Measurements from ENCODE around the gene HSPA12B. TPM values are rescaled to one million over a fixed set of nuclear protein-coding genes. Genes with fewer than 3 reads are reported as not detected.

Gene HSPA12B
- total and polyA plus RNA-seq, 7 donors = 4.0 to 9.7 (median 7.5) TPM

DNA sequence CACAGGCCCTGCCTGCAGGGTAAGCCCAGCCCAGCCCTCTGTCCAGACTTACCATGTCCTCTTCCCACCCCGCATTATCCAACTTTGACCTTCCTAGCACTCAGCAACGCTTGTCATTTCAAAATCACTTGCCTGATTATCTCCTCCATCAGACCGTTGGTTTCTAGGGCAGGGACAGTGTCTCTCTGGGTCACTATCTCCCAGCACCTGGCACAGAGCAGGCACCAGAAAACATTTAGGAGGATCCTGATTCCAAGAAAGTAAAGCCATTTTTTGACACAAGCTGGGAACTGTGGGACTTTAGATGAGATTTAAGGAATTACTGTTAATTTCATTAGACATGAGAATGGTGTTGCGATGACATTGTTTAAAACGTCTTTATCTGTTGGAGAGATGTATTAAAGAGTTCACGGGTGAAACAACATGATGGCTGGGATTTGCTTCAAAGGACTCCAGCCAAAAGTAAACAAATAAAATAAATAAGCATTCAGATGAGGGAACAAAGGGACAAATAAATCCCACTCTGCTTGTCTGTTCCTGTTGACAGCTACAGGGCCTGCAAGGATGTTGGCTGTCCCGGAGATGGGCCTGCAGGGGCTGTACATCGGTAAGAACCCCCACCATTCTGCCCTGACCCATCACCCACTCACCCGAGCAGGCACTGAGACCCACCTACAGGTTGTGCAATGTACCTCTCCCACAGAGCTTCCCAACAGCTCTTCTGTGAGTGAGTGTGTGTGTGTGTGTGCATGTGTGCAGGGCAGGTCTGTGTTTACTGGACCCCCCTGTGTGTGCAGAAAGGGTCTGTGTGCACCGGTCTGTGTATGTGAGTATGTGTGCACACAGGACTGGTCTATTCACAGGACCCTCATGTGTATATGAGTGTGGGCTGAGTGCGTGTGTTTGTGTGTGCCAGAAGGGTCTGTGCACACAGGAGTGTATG, 5.9 kb downstream of the HSPA12B start:
- DNase-seq (no peak), ATAC-seq (peak in 1 of 4 donors; percentile 11)
- 59 to 66% (median 63%) methylated on average over 11 of the region's 11 CpGs for WGBS, 3 donors
- TF ChIP-seq, protein P1, sequence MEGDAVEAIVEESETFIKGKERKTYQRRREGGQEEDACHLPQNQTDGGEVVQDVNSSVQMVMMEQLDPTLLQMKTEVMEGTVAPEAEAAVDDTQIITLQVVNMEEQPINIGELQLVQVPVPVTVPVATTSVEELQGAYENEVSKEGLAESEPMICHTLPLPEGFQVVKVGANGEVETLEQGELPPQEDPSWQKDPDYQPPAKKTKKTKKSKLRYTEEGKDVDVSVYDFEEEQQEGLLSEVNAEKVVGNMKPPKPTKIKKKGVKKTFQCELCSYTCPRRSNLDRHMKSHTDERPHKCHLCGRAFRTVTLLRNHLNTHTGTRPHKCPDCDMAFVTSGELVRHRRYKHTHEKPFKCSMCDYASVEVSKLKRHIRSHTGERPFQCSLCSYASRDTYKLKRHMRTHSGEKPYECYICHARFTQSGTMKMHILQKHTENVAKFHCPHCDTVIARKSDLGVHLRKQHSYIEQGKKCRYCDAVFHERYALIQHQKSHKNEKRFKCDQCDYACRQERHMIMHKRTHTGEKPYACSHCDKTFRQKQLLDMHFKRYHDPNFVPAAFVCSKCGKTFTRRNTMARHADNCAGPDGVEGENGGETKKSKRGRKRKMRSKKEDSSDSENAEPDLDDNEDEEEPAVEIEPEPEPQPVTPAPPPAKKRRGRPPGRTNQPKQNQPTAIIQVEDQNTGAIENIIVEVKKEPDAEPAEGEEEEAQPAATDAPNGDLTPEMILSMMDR (IDR thresholded peaks at IDR 0.05) = no peak
- Histone ChIP-seq H3K36me3 (ENCODE audit: insufficient read depth in 1 of 2, low read depth in 1 of 2) (no peaks in the 10 kb centered on the region), H3K9me3 (no peaks in the 10 kb centered on the region), H3K4me1 (no peaks in the 10 kb centered on the region), H3K27me3 (ENCODE audit: insufficient read depth in 3 of 3, low read length in 2 of 3) (peaks cover 0 to under 1% (median 0%) of the 10 kb centered on the region in 3 donors), H3K4me3 (no peak overlapping the region), H3K27ac (no peak overlapping the region)
- intact Hi-C loops (cut with DNase I) = no loop called here

DNA sequence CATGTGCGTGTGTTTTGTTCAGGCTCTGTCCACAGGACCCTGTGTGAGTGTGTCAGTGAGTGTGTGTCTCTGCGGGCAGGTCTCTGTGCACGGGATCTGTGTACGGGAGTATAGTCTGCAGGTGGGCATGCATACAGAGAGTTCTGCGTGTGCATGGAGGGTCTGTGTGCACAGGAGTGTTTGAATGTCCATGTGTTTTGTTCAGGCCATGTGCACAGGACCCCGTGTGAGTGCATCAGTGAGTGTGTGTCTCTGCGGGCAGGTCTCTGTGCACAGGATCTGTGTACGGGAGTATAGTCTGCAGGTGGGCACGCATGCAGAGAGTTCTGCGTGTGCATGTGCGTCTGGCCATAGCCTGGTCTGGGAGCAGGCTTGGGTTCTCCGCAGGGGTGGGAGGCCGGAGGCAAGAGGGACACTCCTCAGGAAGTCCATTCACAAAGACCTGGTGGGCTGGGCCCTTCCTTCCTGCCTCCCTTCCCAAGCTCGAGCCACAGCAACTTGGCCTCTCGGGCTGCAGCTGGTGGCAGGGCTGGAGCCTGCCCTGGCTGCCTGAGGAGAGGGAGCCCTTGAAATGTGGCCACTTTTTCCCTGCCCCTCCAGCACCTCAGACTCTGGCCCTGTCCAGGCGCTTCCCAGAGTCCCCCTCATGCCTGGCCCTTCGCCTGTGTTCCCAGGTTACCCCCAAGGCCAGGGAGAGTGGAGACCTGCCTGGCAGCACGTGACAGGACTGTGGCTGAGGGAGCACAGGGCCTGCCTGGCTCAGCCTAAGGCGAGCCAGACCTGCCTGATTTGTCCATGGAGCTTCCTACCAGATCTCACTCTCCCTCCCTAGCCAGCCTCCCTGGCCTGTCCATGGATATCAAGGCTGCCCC, 6.8 kb downstream of the HSPA12B start:
- H3K36me3 ChIP-seq (ENCODE audit: insufficient read depth in 1 of 2, low read depth in 1 of 2) = no peaks in the 10 kb centered on the region
- H3K4me1 ChIP-seq = no peaks in the 10 kb centered on the region

DNA sequence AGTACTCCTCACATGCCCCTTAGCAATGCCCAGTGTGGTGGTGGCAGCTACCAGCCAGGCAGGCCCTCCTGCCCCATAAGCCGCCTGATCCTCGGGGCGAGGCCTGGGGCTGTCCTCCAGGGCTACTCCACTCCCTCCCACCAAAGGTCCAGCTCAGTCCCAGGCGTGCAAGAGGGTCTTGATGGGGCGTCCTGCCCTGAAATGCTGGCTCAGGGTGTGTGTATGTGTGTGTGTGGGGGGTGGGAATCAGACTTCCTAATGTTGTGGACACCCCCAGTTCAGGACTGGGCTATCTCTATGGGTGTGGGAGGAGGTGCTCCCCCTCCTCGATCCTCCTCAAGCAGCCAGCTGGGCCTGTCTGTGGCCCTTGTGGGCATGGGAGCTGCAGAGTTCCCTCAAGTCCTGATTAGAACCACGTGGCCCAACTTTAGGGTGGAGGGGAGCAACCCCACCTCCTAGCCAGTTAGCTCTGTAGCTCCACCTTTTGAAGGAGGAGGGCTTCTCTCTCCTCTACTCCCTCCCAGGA, 7.5 kb downstream of the HSPA12B start:
- intact Hi-C loops (cut with DNase I) = no loop called here
- DNase-seq (no peak), ATAC-seq (no peak)
- H3K9me3 ChIP-seq = no peaks in the 10 kb centered on the region
- TF ChIP-seq, protein P1 (IDR thresholded peaks at IDR 0.05) = no peak
- peak overlapping the region; percentile 55 for H3K27ac ChIP-seq
- WGBS, 3 donors = 71 to 73% (median 71%) methylated on average over 7 of the region's 7 CpGs
- H3K4me1 ChIP-seq = no peaks in the 10 kb centered on the region
- peaks cover 0 to 8% (median 0%) of the 10 kb centered on the region in 3 donors for H3K27me3 ChIP-seq (ENCODE audit: insufficient read depth in 3 of 3, low read length in 2 of 3)
- H3K36me3 ChIP-seq (ENCODE audit: insufficient read depth in 1 of 2, low read depth in 1 of 2) = no peaks in the 10 kb centered on the region
- H3K4me3 ChIP-seq = no peak overlapping the region

More for the DNA sequence above, 6.8 kb downstream of the HSPA12B start:
- H3K27ac ChIP-seq = peak overlapping the region; percentile 55
- H3K9me3 ChIP-seq = no peaks in the 10 kb centered on the region
- intact Hi-C loops (cut with DNase I) = no loop called here
- ATAC-seq (peak in 3 of 4 donors; percentile 31 to 67 (median 55)), DNase-seq (peak in 1 of 2 donors; percentile 66)
- H3K27me3 ChIP-seq (ENCODE audit: insufficient read depth in 3 of 3, low read length in 2 of 3) = peaks cover 0 to 6% (median 0%) of the 10 kb centered on the region in 3 donors
- WGBS, 3 donors = 63 to 73% (median 71%) methylated on average over 17 to 19 of the region's 19 CpGs
- TF ChIP-seq, protein P1 (IDR thresholded peaks at IDR 0.05) = no peak
- no peak overlapping the region for H3K4me3 ChIP-seq

DNA sequence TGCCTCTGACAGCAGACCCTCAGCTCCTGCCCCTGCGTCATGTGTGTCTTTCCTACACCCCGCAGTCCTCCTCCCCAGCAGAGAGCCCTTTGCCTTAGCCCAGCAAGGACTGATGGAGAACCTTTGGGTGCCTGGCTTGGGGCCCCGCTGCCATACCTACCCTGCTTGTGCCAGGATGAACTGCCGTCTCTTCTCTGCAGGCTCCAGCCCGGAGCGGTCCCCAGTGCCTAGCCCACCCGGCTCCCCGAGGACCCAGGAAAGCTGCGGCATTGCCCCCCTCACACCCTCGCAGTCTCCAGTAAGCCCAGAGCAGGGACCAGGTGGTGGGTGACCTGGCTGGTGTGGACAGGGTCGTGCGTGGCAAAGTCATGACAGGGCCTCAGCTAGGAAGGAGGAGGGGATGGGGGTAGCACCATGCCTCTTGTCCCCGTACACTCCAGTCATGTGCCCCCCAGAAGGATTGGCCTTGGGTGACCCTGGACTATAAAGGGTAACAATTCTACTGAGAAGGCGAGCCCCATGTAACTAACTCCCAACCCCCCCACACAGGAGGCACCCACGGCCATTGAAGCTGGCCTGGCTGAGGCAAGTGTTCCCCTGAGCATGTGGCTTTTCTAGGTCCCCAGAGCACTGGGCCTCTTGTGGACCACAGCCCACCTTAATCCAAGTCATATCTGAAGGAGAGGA, 8.3 kb downstream of the HSPA12B start:
- Histone ChIP-seq H3K27ac (no peak overlapping the region), H3K4me1 (no peaks in the 10 kb centered on the region), H3K27me3 (ENCODE audit: insufficient read depth in 3 of 3, low read length in 2 of 3) (peaks cover 0 to 13% (median 0%) of the 10 kb centered on the region in 3 donors), H3K4me3 (no peak overlapping the region), H3K36me3 (ENCODE audit: insufficient read depth in 1 of 2, low read depth in 1 of 2) (no peaks in the 10 kb centered on the region), H3K9me3 (no peaks in the 10 kb centered on the region)
- TF ChIP-seq, protein P1 (IDR thresholded peaks at IDR 0.05) = no peak
- no peak for ATAC-seq
- no peak for DNase-seq
- 89 to 92% (median 91%) methylated on average over 15 of the region's 15 CpGs for WGBS, 3 donors
- intact Hi-C loops (cut with DNase I) = no loop called here

All from psoas muscle (tissue), 8 donors.